PC-3 (cell line): ENCODE results near the gene MSI2. TPM values are rescaled to one million over a fixed set of nuclear protein-coding genes. Genes with fewer than 3 reads are reported as not detected.

Experiments used
- ATAC-seq: fragments of 200-7000 bp; cut with Tn5 transposase; 2 replicates; pipeline ENCODE4 v1.9.1; 2020; ENCODE audit warnings: mild to moderate bottlenecking, moderate library complexity
- BruUV-seq: library from RNA; stranded (reverse); fragments of 400-500 nt; replicated peaks from 2 replicates; lab custom pipeline; 2021; lab: Mats Ljungman, UMichigan
- CTCF ChIA-PET: fragments of 300-600 bp; sonication (Branson Sonifier 250); formaldehyde crosslinking; loops from one replicate; lab custom pipeline; 2022; ENCODE audit warnings: antibody characterized with exemption; lab: Charles Lee
- POLR2A ChIA-PET: fragments of 300-600 bp; sonication (Branson Sonifier 250); formaldehyde crosslinking; loops from one replicate; lab custom pipeline; 2022; ENCODE audit warnings: antibody characterized with exemption; ENCODE audit not compliant: unreplicated experiment; lab: Charles Lee
- DNase-seq: peaks from one replicate; pipeline ENCODE4 v3.0.0-alpha.2; 2015
- H2AFZ ChIP-seq: fragments of 300-600 bp; sonication (generic); 2 replicates; pipeline ENCODE4 v1.6.0; 2016; ENCODE audit warnings: antibody characterized with exemption, low read length
- H3F3A ChIP-seq: fragments of 300-600 bp; sonication (generic); one replicate; pipeline ENCODE4 v1.6.0; 2017; ENCODE audit warnings: antibody characterized with exemption, low read length, control low read depth, mild to moderate bottlenecking; ENCODE audit not compliant: unreplicated experiment
- H3K27ac ChIP-seq: fragments of 300-600 bp; sonication (generic); 2 replicates; pipeline ENCODE4 v1.5.1; 2016; ENCODE audit warnings: mild to moderate bottlenecking, low read length
- H3K27me3 ChIP-seq: fragments of 300-600 bp; sonication (generic); 2 replicates; pipeline ENCODE4 v1.6.1; 2016; ENCODE audit warnings: low read length, mixed read lengths
- H3K36me3 ChIP-seq: fragments of 300-600 bp; sonication (generic); 2 replicates; pipeline ENCODE4 v1.6.1; 2016; ENCODE audit warnings: low read depth, mixed run types, low read length, mixed read lengths
- H3K4me1 ChIP-seq: fragments of 300-600 bp; sonication (generic); 2 replicates; pipeline ENCODE4 v1.5.1; 2016; ENCODE audit warnings: low read length; ENCODE audit not compliant: insufficient read depth
- H3K4me2 ChIP-seq: fragments of 300-600 bp; sonication (generic); 2 replicates; pipeline ENCODE4 v1.6.0; 2016; ENCODE audit warnings: low read length
- H3K4me3 ChIP-seq: fragments of 300-600 bp; sonication (generic); 2 replicates; pipeline ENCODE4 v1.5.1; 2016; ENCODE audit warnings: mild to moderate bottlenecking, low read length, mixed read lengths
- H3K79me2 ChIP-seq: fragments of 300-600 bp; sonication (generic); 2 replicates; pipeline ENCODE4 v1.6.1; 2017; ENCODE audit warnings: low read length, mixed read lengths
- H3K9ac ChIP-seq: fragments of 300-600 bp; sonication (generic); 2 replicates; pipeline ENCODE4 v1.6.0; 2016; ENCODE audit warnings: mild to moderate bottlenecking, low read length
- H3K9me2 ChIP-seq: fragments of 300-600 bp; sonication (generic); replicated peaks from 2 replicates; pipeline ENCODE4 v1.6.1; 2016; ENCODE audit warnings: mixed run types, low read length, mixed read lengths
- H3K9me3 ChIP-seq: fragments of 300-600 bp; sonication (generic); 2 replicates; pipeline ENCODE4 v1.6.1; 2016; ENCODE audit warnings: low read length, mixed read lengths
- H4K20me1 ChIP-seq: fragments of 300-600 bp; sonication (generic); 2 replicates; pipeline ENCODE4 v1.6.1; 2016; ENCODE audit warnings: low read length, mixed read lengths
- EZH2 ChIP-seq: fragments of 300-600 bp; sonication (generic); IDR thresholded peaks from one replicate; pipeline ENCODE4 v1.6.1; 2017; ENCODE audit warnings: antibody characterized with exemption, mild to moderate bottlenecking, low read length; ENCODE audit not compliant: unreplicated experiment
- EZH2phosphoT487 ChIP-seq: fragments of 300-600 bp; sonication (generic); IDR thresholded peaks from 2 replicates; pipeline ENCODE4 v1.6.1; 2018; ENCODE audit warnings: mild to moderate bottlenecking, antibody characterized with exemption, low read length, borderline replicate concordance
- intact Hi-C: fragments of 100-400 bp; cut with micrococcal nuclease; formaldehyde crosslinking; loops from 2 replicates; pipeline ENCODE4 v1.9.0; 2023
- total RNA-seq: library from RNA; depleted of rRNA; stranded (reverse); fragments of >200 nt; gene quantifications from 2 replicates; pipeline ENCODE4 v1.2.3, GENCODE V29; 2014
- TF ChIP-seq, protein P1 (sequence below): fragments of 300-600 bp; sonication (generic); conservative IDR thresholded peaks from 2 replicates; pipeline ENCODE4 v1.5.1; 2017; ENCODE audit warnings: antibody characterized with exemption, low read depth, mild to moderate bottlenecking, low read length

The MSI2 gene
- total RNA-seq, 1 experiment from 2014 or later, result 54.7 TPM

DNA sequence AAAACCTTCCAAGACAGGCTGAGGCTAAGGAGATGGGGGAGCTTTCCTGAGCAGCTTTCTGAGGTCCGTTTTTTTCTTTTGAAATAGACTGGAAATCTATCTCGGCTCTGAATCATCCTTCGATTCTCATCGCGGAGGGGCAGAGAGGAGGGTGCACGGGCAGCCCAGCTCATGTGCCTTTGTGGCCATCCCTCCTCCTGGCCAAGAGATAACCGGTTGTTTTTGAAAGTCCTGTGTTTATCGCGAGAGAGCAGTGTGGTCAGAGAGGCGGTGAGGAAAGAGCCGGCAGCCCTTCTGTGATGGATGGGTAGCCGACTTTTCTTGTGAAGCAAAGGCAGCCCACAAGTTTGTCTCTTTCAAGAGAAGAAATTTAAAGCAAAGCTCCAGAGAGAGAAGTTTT, 297.2 kb downstream of the MSI2 start:
- ChIA-PET CTCF (interaction anchor here (0.6 kb wide), 1 partner anchor 51 kb away, joined by 5 read pairs; no protein-coding TSS in a partner anchor), POLR2A (no interaction called here)
- Histone ChIP-seq H2AFZ (no peak overlapping the region), H3K4me3 (no peak overlapping the region), H3F3A (no peaks in the 10 kb centered on the region), H3K27me3 (no peaks in the 10 kb centered on the region), H3K9ac (no peak overlapping the region), H3K27ac (no peak overlapping the region), H3K9me3 (no peaks in the 10 kb centered on the region), H3K79me2 (no peaks in the 10 kb centered on the region), H3K9me2 (no peaks in the 10 kb centered on the region), H3K4me1 (peaks cover 17% of the 10 kb centered on the region), H3K4me2 (no peak overlapping the region), H3K36me3 (no peaks in the 10 kb centered on the region), H4K20me1 (no peaks in the 10 kb centered on the region)
- intact Hi-C loops, result no loop called here
- ATAC-seq (no peak), DNase-seq (no peak)
- TF ChIP-seq, protein P1, sequence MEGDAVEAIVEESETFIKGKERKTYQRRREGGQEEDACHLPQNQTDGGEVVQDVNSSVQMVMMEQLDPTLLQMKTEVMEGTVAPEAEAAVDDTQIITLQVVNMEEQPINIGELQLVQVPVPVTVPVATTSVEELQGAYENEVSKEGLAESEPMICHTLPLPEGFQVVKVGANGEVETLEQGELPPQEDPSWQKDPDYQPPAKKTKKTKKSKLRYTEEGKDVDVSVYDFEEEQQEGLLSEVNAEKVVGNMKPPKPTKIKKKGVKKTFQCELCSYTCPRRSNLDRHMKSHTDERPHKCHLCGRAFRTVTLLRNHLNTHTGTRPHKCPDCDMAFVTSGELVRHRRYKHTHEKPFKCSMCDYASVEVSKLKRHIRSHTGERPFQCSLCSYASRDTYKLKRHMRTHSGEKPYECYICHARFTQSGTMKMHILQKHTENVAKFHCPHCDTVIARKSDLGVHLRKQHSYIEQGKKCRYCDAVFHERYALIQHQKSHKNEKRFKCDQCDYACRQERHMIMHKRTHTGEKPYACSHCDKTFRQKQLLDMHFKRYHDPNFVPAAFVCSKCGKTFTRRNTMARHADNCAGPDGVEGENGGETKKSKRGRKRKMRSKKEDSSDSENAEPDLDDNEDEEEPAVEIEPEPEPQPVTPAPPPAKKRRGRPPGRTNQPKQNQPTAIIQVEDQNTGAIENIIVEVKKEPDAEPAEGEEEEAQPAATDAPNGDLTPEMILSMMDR, result no peak
- TF ChIP-seq EZH2 (no peak), EZH2phosphoT487 (no peak)
- BruUV-seq, result no TSS peak

DNA sequence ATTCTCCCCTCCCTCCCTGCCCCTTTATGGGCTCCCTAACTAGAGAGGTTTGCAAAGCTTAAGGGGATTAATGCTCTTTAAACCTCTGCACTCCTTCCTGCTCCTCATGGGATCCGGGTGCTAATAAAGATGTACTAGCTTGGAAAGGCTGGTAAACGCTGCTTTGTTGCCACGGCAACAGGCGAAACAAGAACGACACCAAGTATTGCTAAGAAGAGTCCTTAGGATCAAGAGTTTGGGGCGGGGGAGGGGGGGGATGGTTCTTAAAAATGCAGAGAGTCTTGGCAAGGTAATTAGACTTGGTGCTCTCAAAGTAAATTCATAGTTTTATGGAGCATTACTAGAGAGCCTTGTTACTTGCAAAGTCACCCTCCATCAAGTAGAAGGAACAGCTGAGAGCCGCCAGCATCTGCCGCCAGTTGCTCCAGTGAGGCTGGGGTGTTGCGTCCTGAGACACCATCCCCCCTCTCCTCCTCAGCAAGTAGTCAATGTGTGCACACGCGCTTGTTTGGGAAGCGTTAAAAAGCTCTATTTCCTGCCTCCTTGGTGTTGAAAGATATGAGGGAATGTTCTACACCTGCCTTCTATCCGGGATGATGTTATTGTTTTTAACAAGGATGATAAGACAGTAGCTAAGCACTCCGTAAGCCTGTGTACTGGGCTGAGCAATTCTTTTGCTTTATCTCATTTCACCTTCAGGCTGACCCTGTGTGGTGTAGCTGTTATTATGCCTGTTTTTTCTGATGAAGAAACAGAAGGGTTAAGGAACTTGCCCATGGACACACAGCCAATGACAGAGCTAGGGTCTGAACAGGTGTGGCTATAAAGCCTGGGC, 297.9 kb downstream of the MSI2 start:
- Histone ChIP-seq H3K36me3 (no peaks in the 10 kb centered on the region), H3K27me3 (no peaks in the 10 kb centered on the region), H3K27ac (no peak overlapping the region), H3K9me2 (no peaks in the 10 kb centered on the region), H3K79me2 (no peaks in the 10 kb centered on the region), H3K4me1 (peaks cover 17% of the 10 kb centered on the region), H2AFZ (no peak overlapping the region), H3K9me3 (no peaks in the 10 kb centered on the region), H3F3A (no peaks in the 10 kb centered on the region), H3K4me3 (no peak overlapping the region), H3K4me2 (no peak overlapping the region), H3K9ac (no peak overlapping the region), H4K20me1 (no peaks in the 10 kb centered on the region)
- TF ChIP-seq EZH2phosphoT487 (no peak), EZH2 (no peak)
- TF ChIP-seq, protein P1, result no peak
- POLR2A ChIA-PET, result no interaction called here
- no peak for DNase-seq
- no peak for ATAC-seq
- intact Hi-C loops, result no loop called here
- CTCF ChIA-PET, result interaction anchor here (0.6 kb wide), 1 partner anchor 52 kb away, joined by 5 read pairs; no protein-coding TSS in a partner anchor
- BruUV-seq, result no TSS peak
